Breast epithelium (tissue), 3 donors: ENCODE data around the gene SUMO4.

Source experiments
- POLR2A ChIP-seq: fragments of 450-650 bp; IDR thresholded peaks from one replicate; pipeline ENCODE4 v1.6.1; 2016; ENCODE audit warnings: antibody characterized with exemption, mild to moderate bottlenecking, moderate library complexity
- POLR2AphosphoS5 ChIP-seq, 3 donors: sonication (generic); formaldehyde crosslinking; IDR thresholded peaks; one replicate each; pipeline ENCODE4 v1.6.1; 2017; ENCODE audit warnings: antibody characterized with exemption in 3 of 3
- TF ChIP-seq, protein P1 (sequence below), 3 donors: fragments of 450-650 bp; IDR thresholded peaks; one replicate each; pipeline ENCODE4 v1.5.1; 2016 to 2017; ENCODE audit warnings: antibody characterized with exemption in 3 of 3, mild to moderate bottlenecking in 3 of 3, moderate library complexity in 3 of 3

DNA sequence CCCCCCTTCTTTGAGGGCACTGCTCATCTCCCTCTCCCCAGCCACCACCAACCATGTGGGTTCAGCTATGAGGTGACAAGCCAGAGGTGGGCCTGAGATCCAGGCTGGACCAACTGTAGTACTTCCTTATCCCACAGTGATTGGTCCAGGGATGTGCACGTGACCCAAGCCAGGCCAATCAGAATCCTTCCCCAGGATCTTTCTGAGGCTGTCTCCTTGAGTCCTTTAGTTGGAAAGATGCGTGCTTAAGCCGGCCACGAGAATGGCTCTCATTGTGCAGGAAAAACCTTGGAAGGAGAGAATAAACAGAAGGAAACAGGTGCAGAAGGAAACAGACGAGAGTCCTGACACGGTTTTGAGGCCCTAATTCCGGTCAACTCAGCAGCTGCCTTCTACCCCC is 45.5 kb downstream of the SUMO4 start:
- TF ChIP-seq POLR2A (no peak), POLR2AphosphoS5 (IDR thresholded peaks at IDR 0.05) (no peak)
- TF ChIP-seq, protein P1, sequence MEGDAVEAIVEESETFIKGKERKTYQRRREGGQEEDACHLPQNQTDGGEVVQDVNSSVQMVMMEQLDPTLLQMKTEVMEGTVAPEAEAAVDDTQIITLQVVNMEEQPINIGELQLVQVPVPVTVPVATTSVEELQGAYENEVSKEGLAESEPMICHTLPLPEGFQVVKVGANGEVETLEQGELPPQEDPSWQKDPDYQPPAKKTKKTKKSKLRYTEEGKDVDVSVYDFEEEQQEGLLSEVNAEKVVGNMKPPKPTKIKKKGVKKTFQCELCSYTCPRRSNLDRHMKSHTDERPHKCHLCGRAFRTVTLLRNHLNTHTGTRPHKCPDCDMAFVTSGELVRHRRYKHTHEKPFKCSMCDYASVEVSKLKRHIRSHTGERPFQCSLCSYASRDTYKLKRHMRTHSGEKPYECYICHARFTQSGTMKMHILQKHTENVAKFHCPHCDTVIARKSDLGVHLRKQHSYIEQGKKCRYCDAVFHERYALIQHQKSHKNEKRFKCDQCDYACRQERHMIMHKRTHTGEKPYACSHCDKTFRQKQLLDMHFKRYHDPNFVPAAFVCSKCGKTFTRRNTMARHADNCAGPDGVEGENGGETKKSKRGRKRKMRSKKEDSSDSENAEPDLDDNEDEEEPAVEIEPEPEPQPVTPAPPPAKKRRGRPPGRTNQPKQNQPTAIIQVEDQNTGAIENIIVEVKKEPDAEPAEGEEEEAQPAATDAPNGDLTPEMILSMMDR (IDR thresholded peaks at IDR 0.05) = no peak
